GM10266 (cell line): ENCODE results near the gene MFAP3L.

ENCODE experiments used
- DNase-seq: peaks from one replicate; pipeline ENCODE4 v3.0.0; 2012; ENCODE audit errors: extremely low spot score
- CTCF ChIP-seq: IDR thresholded peaks from 2 replicates; pipeline ENCODE4 v1.5.1; 2012; ENCODE audit warnings: mild to moderate bottlenecking, low read depth; ENCODE audit not compliant: control insufficient read depth, insufficient read depth; ENCODE audit errors: missing control alignments

MFAP3L gene

GRCh38 chr4:170022211-170022610 lies 4.0 kb downstream of the MFAP3L start:
- no peak for TF ChIP-seq CTCF
- no peak for DNase-seq

GRCh38 chr4:170017252-170017651 lies 8.9 kb downstream of the MFAP3L start:
- no peak for DNase-seq
- TF ChIP-seq CTCF = no peak

- no peak for DNase-seq
- no peak for TF ChIP-seq CTCF
Observed at GRCh38 chr4:170015285-170015684, 10.9 kb downstream of the MFAP3L start.

GRCh38 chr4:170014359-170015011 lies 11.7 kb downstream of the MFAP3L start:
- DNase-seq = no peak
- no peak for TF ChIP-seq CTCF

- no peak for DNase-seq
- TF ChIP-seq CTCF = no peak
Observed at GRCh38 chr4:170012629-170012958, 13.6 kb downstream of the MFAP3L start.

GRCh38 chr4:170011921-170012628 lies 14.1 kb downstream of the MFAP3L start:
- no peak for DNase-seq
- no peak for TF ChIP-seq CTCF

GRCh38 chr4:170009291-170009690 lies 16.9 kb downstream of the MFAP3L start:
- no peak for TF ChIP-seq CTCF
- DNase-seq = no peak
